GM23338 (cell line): Measurements from ENCODE around the gene BPIFB2. TPM values are rescaled to one million over a fixed set of nuclear protein-coding genes. Genes with fewer than 3 reads are reported as not detected.

ENCODE experiments used
- ATAC-seq: fragments of 200-7000 bp; cut with Tn5 transposase; 3 replicates; pipeline ENCODE4 v1.9.1; 2020
- DNase-seq: peaks from one replicate; pipeline ENCODE4 v3.0.0-alpha.2; 2015; ENCODE audit warnings: low spot score
- H2AFZ ChIP-seq: fragments of 200-600 bp; sonication (generic); 2 replicates; pipeline ENCODE4 v1.8.0; 2016; ENCODE audit warnings: antibody characterized with exemption, mild to moderate bottlenecking, moderate library complexity
- H3F3A ChIP-seq: fragments of 200-600 bp; sonication (generic); replicated peaks from 2 replicates; pipeline ENCODE4 v1.8.0; 2017; ENCODE audit warnings: antibody characterized with exemption, mixed run types, low read depth
- H3K27ac ChIP-seq: fragments of 200-600 bp; sonication (generic); 2 replicates; pipeline ENCODE4 v1.6.1; 2016; ENCODE audit warnings: low read depth
- H3K27me3 ChIP-seq: fragments of 200-600 bp; sonication (generic); 2 replicates; pipeline ENCODE4 v1.8.0; 2016; ENCODE audit warnings: mild to moderate bottlenecking, mixed run types, moderate library complexity; ENCODE audit not compliant: insufficient read depth
- H3K36me3 ChIP-seq: fragments of 200-600 bp; sonication (generic); 2 replicates; pipeline ENCODE4 v1.8.0; 2016; ENCODE audit warnings: mild to moderate bottlenecking; ENCODE audit not compliant: insufficient read depth
- H3K4me1 ChIP-seq: fragments of 200-600 bp; sonication (generic); 2 replicates; pipeline ENCODE4 v1.8.0; 2016; ENCODE audit warnings: mild to moderate bottlenecking, moderate library complexity; ENCODE audit not compliant: insufficient read depth
- H3K4me2 ChIP-seq: fragments of 200-600 bp; sonication (generic); 2 replicates; pipeline ENCODE4 v1.7.1; 2017; ENCODE audit warnings: mixed run types
- H3K4me3 ChIP-seq: fragments of 200-600 bp; sonication (generic); 2 replicates; pipeline ENCODE4 v1.6.1; 2016; ENCODE audit warnings: mixed run types
- H3K79me2 ChIP-seq: fragments of 200-600 bp; sonication (generic); replicated peaks from 2 replicates; pipeline ENCODE4 v1.8.0; 2017; ENCODE audit warnings: mild to moderate bottlenecking; ENCODE audit not compliant: insufficient read depth
- H3K9me2 ChIP-seq: fragments of 200-600 bp; sonication (generic); 2 replicates; pipeline ENCODE4 v1.8.0; 2017; ENCODE audit not compliant: insufficient read depth
- H4K20me1 ChIP-seq: fragments of 200-600 bp; sonication (generic); replicated peaks from 2 replicates; pipeline ENCODE4 v1.8.0; 2017; ENCODE audit warnings: mild to moderate bottlenecking; ENCODE audit not compliant: insufficient read depth
- H3K27ac Mint-ChIP-seq: 2 replicates; pipeline ENCODE4 v1.8.0; 2020; ENCODE audit warnings: inconsistent platforms, mild to moderate bottlenecking, moderate library complexity, mixed read lengths
- H3K27me3 Mint-ChIP-seq: 3 replicates; pipeline ENCODE4 v1.8.0; 2022; ENCODE audit warnings: low read depth, mild to moderate bottlenecking, moderate library complexity, mixed read lengths, inconsistent platforms; ENCODE audit not compliant: insufficient read depth, poor library complexity
- H3K36me3 Mint-ChIP-seq: 3 replicates; pipeline ENCODE4 v1.8.0; 2021; ENCODE audit warnings: low read depth, mild to moderate bottlenecking, inconsistent platforms, moderate library complexity, mixed read lengths
- H3K4me1 Mint-ChIP-seq: 3 replicates; pipeline ENCODE4 v1.8.0; 2020; ENCODE audit warnings: mild to moderate bottlenecking, inconsistent platforms, mixed read lengths
- H3K4me3 Mint-ChIP-seq: 3 replicates; pipeline ENCODE4 v1.8.0; 2021; ENCODE audit warnings: moderate library complexity, mild to moderate bottlenecking, inconsistent platforms, mixed read lengths
- H3K9me3 Mint-ChIP-seq: 3 replicates; pipeline ENCODE4 v1.8.0; 2020; ENCODE audit warnings: moderate library complexity, mild to moderate bottlenecking, inconsistent platforms, mixed read lengths
- CREB1 ChIP-seq: fragments of 250-450 bp; sonication (Bioruptor Pico); IDR thresholded peaks from 2 replicates; pipeline ENCODE4 v1.5.0; 2020; ENCODE audit warnings: low read depth, mild to moderate bottlenecking, moderate library complexity
- EZH2 ChIP-seq: fragments of 200-600 bp; sonication (generic); IDR thresholded peaks from one replicate; pipeline ENCODE4 v1.8.0; 2017; ENCODE audit warnings: antibody characterized with exemption, mild to moderate bottlenecking, low read depth; ENCODE audit not compliant: unreplicated experiment
- EZH2phosphoT487 ChIP-seq: fragments of 200-600 bp; sonication (generic); IDR thresholded peaks from one replicate; pipeline ENCODE4 v1.8.1; 2018; ENCODE audit warnings: antibody characterized with exemption; ENCODE audit not compliant: unreplicated experiment
- JUNB ChIP-seq: IDR thresholded peaks from one replicate; pipeline ENCODE4 v1.6.1; 2016; ENCODE audit warnings: antibody characterized with exemption; ENCODE audit not compliant: unreplicated experiment
- NANOG ChIP-seq: IDR thresholded peaks from 2 replicates; pipeline ENCODE4 v1.6.1; 2016; ENCODE audit warnings: antibody characterized with exemption, borderline replicate concordance
- POLR2AphosphoS5 ChIP-seq: IDR thresholded peaks from 2 replicates; pipeline ENCODE4 v1.6.1; 2016; ENCODE audit warnings: antibody characterized with exemption, low read depth
- STAT1 ChIP-seq: IDR thresholded peaks from one replicate; pipeline ENCODE4 v1.6.1; 2016; ENCODE audit warnings: antibody characterized with exemption; ENCODE audit not compliant: unreplicated experiment
- ZNF114 ChIP-seq: fragments of 250-450 bp; sonication (Bioruptor Pico); IDR thresholded peaks from 2 replicates; pipeline ENCODE4 v1.5.0; 2020; ENCODE audit warnings: mild to moderate bottlenecking, moderate library complexity
- ZNF331 ChIP-seq: fragments of 250-450 bp; sonication (Bioruptor Pico); IDR thresholded peaks from 2 replicates; pipeline ENCODE4 v1.5.0; 2020; ENCODE audit warnings: low read depth, mild to moderate bottlenecking, moderate library complexity
- polyA plus RNA-seq: library from polyadenylated mRNA; unstranded; fragments of >200 nt; fragmentation: Nextera tagmentation; extraction: Ambion mirVana; gene quantifications from 2 replicates; pipeline ENCODE4 v1.2.1, GENCODE V29; 2016
- total RNA-seq: library from RNA; depleted of rRNA; stranded (reverse); fragments of >200 nt; shearing (Covaris generic); gene quantifications from 2 replicates; pipeline ENCODE4 v1.2.3, GENCODE V29; 2014
- TF ChIP-seq, protein P1 (sequence below): IDR thresholded peaks from 2 replicates; pipeline ENCODE4 v1.6.1; 2016; ENCODE audit warnings: antibody characterized with exemption
- TF ChIP-seq, protein P2 (sequence below), 2 experiments: fragments of 200-600 bp in 1 of 2; sonication (generic) in 1 of 2; conservative IDR thresholded peaks; 2 replicates each; pipeline versions ENCODE4 v1.5.1 to v1.6.1; 2016 to 2017; ENCODE audit warnings: antibody characterized with exemption in 2 of 2, low read depth in 2 of 2, mild to moderate bottlenecking in 2 of 2, moderate library complexity in 1 of 2
- TF ChIP-seq, protein P3 (sequence below): IDR thresholded peaks from one replicate; pipeline ENCODE4 v1.6.1; 2018; ENCODE audit warnings: antibody characterized with exemption; ENCODE audit not compliant: unreplicated experiment
- TF ChIP-seq, protein P4 (sequence below): fragments of 250-450 bp; sonication (Bioruptor Pico); IDR thresholded peaks from 2 replicates; pipeline ENCODE4 v1.5.0; 2020; ENCODE audit warnings: mild to moderate bottlenecking, moderate library complexity

BPIFB2 gene
- total and polyA plus RNA-seq, 2 experiments from 2014 or later = not detected

- no peaks in the 10 kb centered on the region for H3K27me3 ChIP-seq
- Mint-ChIP-seq H3K27ac (no peak overlapping the region), H3K4me3 (no peak overlapping the region), H3K9me3 (0 out of 3 replicates have a peak, but pooled peaks cover 3% of the 10 kb centered on the region), H3K36me3 (no peaks in the 10 kb centered on the region), H3K27me3 (peaks cover 7% of the 10 kb centered on the region), H3K4me1 (no peaks in the 10 kb centered on the region)
- no peaks in the 10 kb centered on the region for H3K9me2 ChIP-seq
- no peaks in the 10 kb centered on the region for H3K36me3 ChIP-seq
- no peaks in the 10 kb centered on the region for H3K4me1 ChIP-seq
- no peaks in the 10 kb centered on the region for H3F3A ChIP-seq
- no peaks in the 10 kb centered on the region for H3K79me2 ChIP-seq
- no peak overlapping the region for H3K4me3 ChIP-seq
- H3K4me2 ChIP-seq = no peak overlapping the region
- DNase-seq (no peak), ATAC-seq (no peak)
- H2AFZ ChIP-seq = no peak overlapping the region
- no peak for TF ChIP-seq EZH2
- TF ChIP-seq JUNB = no peak
- no peak for TF ChIP-seq ZNF331
- TF ChIP-seq CREB1 (CRISPR knock-in tag) = no peak
- TF ChIP-seq, protein P1, sequence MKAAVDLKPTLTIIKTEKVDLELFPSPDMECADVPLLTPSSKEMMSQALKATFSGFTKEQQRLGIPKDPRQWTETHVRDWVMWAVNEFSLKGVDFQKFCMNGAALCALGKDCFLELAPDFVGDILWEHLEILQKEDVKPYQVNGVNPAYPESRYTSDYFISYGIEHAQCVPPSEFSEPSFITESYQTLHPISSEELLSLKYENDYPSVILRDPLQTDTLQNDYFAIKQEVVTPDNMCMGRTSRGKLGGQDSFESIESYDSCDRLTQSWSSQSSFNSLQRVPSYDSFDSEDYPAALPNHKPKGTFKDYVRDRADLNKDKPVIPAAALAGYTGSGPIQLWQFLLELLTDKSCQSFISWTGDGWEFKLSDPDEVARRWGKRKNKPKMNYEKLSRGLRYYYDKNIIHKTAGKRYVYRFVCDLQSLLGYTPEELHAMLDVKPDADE = no peak
- no peak for TF ChIP-seq ZNF114 (CRISPR knock-in tag)
- TF ChIP-seq, protein P2, sequence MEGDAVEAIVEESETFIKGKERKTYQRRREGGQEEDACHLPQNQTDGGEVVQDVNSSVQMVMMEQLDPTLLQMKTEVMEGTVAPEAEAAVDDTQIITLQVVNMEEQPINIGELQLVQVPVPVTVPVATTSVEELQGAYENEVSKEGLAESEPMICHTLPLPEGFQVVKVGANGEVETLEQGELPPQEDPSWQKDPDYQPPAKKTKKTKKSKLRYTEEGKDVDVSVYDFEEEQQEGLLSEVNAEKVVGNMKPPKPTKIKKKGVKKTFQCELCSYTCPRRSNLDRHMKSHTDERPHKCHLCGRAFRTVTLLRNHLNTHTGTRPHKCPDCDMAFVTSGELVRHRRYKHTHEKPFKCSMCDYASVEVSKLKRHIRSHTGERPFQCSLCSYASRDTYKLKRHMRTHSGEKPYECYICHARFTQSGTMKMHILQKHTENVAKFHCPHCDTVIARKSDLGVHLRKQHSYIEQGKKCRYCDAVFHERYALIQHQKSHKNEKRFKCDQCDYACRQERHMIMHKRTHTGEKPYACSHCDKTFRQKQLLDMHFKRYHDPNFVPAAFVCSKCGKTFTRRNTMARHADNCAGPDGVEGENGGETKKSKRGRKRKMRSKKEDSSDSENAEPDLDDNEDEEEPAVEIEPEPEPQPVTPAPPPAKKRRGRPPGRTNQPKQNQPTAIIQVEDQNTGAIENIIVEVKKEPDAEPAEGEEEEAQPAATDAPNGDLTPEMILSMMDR (conservative IDR thresholded peaks at IDR 0.05; ENCODE audit: low read depth in 2 of 2) = no peak
- TF ChIP-seq EZH2phosphoT487 = no peak
- TF ChIP-seq POLR2AphosphoS5 = no peak
- TF ChIP-seq, protein P3, sequence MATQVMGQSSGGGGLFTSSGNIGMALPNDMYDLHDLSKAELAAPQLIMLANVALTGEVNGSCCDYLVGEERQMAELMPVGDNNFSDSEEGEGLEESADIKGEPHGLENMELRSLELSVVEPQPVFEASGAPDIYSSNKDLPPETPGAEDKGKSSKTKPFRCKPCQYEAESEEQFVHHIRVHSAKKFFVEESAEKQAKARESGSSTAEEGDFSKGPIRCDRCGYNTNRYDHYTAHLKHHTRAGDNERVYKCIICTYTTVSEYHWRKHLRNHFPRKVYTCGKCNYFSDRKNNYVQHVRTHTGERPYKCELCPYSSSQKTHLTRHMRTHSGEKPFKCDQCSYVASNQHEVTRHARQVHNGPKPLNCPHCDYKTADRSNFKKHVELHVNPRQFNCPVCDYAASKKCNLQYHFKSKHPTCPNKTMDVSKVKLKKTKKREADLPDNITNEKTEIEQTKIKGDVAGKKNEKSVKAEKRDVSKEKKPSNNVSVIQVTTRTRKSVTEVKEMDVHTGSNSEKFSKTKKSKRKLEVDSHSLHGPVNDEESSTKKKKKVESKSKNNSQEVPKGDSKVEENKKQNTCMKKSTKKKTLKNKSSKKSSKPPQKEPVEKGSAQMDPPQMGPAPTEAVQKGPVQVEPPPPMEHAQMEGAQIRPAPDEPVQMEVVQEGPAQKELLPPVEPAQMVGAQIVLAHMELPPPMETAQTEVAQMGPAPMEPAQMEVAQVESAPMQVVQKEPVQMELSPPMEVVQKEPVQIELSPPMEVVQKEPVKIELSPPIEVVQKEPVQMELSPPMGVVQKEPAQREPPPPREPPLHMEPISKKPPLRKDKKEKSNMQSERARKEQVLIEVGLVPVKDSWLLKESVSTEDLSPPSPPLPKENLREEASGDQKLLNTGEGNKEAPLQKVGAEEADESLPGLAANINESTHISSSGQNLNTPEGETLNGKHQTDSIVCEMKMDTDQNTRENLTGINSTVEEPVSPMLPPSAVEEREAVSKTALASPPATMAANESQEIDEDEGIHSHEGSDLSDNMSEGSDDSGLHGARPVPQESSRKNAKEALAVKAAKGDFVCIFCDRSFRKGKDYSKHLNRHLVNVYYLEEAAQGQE = no peak
- no peak for TF ChIP-seq NANOG
- no peak for TF ChIP-seq STAT1
- TF ChIP-seq, protein P4, sequence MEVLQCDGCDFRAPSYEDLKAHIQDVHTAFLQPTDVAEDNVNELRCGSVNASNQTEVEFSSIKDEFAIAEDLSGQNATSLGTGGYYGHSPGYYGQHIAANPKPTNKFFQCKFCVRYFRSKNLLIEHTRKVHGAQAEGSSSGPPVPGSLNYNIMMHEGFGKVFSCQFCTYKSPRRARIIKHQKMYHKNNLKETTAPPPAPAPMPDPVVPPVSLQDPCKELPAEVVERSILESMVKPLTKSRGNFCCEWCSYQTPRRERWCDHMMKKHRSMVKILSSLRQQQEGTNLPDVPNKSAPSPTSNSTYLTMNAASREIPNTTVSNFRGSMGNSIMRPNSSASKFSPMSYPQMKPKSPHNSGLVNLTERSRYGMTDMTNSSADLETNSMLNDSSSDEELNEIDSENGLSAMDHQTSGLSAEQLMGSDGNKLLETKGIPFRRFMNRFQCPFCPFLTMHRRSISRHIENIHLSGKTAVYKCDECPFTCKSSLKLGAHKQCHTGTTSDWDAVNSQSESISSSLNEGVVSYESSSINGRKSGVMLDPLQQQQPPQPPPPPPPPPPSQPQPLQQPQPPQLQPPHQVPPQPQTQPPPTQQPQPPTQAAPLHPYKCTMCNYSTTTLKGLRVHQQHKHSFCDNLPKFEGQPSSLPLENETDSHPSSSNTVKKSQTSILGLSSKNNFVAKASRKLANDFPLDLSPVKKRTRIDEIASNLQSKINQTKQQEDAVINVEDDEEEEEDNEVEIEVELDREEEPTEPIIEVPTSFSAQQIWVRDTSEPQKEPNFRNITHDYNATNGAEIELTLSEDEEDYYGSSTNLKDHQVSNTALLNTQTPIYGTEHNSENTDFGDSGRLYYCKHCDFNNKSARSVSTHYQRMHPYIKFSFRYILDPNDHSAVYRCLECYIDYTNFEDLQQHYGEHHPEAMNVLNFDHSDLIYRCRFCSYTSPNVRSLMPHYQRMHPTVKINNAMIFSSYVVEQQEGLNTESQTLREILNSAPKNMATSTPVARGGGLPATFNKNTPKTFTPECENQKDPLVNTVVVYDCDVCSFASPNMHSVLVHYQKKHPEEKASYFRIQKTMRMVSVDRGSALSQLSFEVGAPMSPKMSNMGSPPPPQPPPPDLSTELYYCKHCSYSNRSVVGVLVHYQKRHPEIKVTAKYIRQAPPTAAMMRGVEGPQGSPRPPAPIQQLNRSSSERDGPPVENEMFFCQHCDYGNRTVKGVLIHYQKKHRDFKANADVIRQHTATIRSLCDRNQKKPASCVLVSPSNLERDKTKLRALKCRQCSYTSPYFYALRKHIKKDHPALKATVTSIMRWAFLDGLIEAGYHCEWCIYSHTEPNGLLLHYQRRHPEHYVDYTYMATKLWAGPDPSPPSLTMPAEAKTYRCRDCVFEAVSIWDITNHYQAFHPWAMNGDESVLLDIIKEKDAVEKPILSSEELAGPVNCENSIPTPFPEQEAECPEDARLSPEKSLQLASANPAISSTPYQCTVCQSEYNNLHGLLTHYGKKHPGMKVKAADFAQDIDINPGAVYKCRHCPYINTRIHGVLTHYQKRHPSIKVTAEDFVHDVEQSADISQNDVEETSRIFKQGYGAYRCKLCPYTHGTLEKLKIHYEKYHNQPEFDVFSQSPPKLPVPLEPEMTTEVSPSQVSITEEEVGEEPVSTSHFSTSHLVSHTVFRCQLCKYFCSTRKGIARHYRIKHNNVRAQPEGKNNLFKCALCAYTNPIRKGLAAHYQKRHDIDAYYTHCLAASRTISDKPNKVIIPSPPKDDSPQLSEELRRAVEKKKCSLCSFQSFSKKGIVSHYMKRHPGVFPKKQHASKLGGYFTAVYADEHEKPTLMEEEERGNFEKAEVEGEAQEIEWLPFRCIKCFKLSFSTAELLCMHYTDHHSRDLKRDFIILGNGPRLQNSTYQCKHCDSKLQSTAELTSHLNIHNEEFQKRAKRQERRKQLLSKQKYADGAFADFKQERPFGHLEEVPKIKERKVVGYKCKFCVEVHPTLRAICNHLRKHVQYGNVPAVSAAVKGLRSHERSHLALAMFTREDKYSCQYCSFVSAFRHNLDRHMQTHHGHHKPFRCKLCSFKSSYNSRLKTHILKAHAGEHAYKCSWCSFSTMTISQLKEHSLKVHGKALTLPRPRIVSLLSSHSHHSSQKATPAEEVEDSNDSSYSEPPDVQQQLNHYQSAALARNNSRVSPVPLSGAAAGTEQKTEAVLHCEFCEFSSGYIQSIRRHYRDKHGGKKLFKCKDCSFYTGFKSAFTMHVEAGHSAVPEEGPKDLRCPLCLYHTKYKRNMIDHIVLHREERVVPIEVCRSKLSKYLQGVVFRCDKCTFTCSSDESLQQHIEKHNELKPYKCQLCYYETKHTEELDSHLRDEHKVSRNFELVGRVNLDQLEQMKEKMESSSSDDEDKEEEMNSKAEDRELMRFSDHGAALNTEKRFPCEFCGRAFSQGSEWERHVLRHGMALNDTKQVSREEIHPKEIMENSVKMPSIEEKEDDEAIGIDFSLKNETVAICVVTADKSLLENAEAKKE (CRISPR knock-in tag) = no peak
- no peak overlapping the region for H3K27ac ChIP-seq
- H4K20me1 ChIP-seq = no peaks in the 10 kb centered on the region
These were observed 27.5 kb downstream of the BPIFB2 start for GRCh38 chr20:33034901-33035492.
